GM19351 (cell line): ENCODE results near the gene GCLC.
"Not testable (repeated sequence)": the region's sequence is repeated elsewhere in the genome, so short reads cannot be mapped to it uniquely, and the experiment has no call there.

Source experiments
- ATAC-seq: cut with Tn5 transposase; IDR thresholded peaks from one replicate; pipeline ENCODE4 v1.9.1; 2021; ENCODE audit warnings: mild to moderate bottlenecking, moderate library complexity; ENCODE audit not compliant: unreplicated experiment

The GCLC gene

DNA sequence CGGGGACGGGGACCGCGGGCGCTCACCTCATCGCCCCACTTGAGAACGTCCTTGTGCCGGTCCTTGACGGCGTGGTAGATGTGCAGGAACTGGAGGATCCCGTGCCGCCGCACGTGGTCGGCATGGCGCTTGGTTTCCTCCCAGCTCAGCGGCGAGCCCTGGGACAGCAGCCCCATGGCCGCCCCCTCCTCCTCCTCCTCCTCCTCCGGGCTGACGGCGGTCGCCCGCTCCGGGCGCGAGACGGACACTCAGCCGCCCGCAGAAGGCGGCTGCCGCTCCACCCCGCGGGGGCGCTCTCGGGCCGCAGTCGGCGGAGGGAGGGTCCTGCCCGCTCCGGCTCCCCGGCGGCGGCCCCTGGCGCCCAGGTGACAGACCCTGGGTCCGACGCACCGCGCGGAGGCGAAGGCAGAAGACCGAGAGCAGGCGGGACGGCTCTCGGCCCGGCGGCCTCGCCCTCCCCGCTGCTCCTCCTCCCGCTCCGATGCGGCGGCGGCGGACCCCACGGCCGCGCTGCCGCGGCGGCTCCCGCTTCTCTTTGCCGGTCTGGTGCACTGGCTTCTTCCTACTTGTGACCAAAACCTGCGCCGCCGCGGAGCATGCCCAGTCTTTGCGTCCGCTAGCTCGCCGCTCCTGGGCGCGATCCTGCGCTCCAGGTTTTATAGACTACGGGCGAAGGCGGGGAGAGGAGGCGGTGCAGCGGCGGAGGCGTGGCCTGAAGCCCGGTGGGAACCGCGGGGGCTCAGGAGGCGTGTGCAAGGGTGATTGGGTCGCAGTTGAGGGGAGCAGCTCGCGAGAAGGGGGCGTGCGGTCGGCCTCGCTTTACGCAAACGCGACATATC is at the start of gene GCLC:
Gene GCLC, minus strand, starts transcription at position 632 of the 839 bp plus-strand sequence. Its CDS starts 456 bp downstream, at position 176.
- ATAC-seq = peak; percentile 54

DNA sequence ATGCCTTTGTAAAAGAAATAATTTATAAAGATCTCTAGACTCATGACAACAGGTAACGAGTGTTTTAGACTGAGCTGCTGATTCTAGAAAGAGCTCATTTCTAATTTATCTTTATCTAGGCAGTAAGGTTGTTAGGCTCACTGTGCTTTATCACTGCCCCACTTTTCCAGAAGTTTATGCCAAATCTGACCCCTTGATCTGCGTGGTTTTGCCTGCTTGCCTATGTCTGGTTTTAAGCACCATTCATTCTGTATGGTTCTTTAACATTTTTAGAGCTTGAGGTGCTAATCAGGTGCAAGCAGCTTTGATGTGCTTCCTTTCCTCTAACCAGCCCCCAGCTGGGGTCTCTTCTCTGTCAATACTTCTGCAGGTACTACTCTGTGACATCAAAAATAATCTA is 49.7 kb upstream of the GCLC start:
- no peak for ATAC-seq

DNA sequence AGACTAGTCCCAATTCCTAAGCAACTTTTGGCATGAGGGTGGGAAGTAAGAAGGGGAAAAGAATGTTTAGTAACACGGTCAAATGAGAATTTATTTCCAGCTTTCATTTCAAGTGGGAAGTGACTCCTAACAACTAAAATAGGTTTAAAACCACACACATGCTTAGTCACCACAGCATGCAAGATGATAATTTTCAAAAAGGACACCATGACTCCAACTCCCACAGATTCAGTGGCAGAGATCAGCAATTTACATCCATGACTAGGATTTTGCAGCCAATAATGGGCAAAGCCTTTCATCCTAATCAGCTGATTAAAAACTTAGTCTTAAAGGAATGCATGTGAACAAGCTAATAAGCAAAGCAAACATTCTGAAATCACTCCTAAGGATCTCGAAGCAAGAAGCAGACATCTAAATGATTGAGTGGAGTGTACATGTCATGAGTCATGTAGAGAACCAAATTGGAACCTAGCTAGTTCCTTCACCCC is 48.1 kb upstream of the GCLC start:
- no peak for ATAC-seq

DNA sequence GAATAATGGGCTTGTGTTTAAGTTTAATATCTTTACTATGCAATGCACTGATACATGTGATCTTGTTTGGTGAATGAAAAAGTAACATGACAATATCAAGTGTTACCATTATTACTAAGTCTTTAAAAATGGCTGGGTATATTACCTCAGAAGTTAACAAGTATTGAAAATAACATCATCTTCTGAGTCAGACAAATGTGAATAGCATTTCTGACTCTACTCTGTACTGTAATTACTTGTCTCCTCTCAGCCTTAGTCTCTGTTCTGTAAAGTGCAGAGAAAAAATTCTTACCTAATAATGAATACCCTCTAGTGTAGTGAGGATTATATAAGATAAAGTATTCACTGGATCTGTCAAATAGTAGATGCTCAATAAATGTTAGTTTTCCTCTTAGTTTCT is 47.0 kb upstream of the GCLC start:
- ATAC-seq = no peak

DNA sequence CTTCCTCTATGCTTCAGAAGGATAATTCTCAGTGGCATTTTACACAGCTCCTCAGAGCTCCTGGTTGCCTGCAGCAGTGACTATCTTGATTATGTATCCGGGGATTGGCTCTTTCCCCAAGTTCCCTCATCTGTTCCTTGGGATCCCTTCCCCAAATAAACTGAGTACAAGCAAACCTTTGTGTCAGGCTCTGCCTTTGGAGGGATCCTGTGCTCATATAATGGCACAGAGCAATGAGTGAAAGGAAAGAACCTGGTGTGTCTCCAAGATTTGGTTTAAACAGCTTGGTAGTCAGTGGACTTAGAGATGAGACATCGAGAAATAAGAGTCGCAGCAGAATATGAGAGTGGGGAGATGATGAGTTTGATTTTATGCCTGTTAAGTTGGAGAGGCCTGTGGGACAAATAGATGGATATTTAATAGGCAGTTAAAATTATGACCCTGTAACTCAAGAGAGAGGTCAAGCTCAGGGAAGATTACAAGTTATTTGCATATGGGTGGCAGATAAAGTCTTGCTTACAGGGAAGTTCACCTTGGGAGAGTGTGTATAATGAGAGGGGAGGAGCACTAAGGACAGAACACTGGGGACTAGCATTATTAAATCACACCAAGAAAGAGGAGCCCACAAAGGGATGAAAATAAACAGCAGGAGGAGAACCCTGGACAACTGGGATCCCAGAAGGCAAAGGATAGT is 44.1 kb upstream of the GCLC start:
- ATAC-seq = no peak

DNA sequence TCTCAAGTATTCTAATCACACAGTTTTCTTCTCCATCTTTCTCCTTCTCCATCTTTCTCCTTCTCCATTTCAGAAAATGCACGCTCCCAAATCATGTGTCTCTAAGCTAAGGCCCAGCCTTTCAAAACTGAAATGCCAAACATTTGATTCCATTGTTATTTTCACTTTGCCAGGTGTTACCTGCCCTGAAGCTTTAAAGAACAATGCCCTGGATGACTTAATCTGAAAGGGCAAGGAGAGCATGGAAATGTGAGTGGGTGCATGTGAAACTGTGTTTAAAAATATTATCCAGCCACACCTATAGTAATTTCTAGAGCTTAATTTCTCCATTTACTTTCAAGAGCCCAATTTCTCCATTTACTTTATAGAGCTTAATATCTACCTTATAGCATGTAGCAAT is 42.4 kb upstream of the GCLC start:
- no peak for ATAC-seq

DNA sequence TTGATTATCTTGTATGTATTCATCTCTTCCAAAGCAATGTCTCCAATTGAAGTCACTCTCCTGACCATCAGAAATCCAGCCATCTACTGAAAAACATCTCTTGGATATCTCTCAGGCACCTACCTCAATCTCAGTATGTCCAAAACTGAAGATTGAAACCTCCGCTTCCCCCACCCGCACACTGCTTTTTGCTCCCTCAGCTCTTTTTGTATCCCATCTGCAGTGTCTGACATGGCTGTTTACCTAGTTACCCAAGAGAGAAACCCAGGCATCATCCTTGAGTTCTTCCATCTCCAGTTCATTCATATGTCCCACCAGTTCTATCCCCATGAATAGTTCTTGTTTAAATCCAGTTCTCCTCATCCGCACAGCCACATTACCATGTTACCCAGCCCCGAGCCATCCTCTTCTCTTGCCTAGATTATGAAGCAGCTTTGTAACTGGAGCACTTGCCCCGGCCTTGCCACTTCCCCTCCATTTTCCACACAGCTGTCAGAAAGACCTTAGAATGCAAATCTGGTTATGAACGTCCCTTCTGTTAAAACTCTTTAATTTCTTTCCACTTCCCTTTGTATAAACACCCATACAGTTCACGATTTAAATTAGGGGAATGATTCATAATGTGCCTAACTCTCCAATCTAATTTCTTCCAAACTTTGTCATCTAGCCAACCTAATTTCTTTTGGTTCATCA is 40.5 kb upstream of the GCLC start:
- no peak for ATAC-seq

DNA sequence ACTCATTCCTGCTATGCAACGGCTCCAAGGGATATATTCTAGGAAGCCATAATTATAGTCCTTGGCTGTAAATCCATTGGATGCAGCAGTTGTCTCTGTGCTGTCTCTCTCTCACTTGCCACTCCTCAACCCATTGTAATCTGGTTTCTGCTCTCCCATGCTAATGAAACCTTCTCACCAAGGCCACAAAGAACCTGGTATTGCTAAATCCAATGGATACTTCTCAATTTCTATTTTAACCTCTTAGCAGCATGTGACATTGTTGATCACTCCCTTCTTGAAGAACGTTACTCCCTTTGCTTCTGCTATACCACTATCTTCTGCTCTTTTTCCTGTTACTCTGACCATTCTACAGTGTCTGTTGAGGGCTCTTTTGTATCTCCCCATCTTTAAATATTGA is 39.8 kb upstream of the GCLC start:
- ATAC-seq = no peak

DNA sequence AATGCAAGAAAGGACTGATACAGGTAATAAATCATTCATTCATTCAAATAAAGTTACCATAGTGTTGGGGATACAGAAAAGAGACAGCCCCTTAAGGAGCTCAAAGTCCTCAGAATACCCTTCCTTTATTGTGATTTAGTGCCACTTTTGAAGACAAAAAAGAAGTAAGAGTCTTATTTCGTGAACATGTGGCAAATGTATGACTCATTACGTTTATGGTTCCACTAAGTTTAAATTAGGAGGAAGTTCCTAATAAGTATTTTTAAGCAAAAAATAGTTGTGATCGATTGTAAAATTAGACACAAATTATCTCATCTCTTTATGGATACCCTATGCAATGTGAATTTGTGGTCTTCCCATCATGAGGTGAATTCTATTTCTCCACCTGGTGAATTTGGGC is 38.5 kb upstream of the GCLC start:
- no peak for ATAC-seq

DNA sequence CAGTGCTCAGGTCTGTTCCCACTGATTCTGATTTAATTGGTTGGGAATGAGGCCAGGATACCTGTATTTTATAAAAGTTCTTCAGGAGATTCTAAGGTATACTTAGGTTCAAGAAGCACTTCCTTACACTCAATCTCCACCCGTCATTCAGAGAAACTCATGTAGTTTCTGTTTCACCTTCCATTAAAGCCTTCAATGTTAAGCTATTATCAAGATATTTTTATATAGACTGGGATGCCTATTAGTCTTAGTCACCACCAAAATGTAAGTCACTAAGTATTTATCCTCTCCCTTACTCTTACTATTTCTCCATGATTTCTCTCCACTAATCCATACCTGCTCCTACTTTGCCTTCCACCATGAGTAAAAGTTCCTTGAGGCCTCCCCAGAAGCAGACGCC is 38.1 kb upstream of the GCLC start:
- ATAC-seq = peak; percentile 66

DNA sequence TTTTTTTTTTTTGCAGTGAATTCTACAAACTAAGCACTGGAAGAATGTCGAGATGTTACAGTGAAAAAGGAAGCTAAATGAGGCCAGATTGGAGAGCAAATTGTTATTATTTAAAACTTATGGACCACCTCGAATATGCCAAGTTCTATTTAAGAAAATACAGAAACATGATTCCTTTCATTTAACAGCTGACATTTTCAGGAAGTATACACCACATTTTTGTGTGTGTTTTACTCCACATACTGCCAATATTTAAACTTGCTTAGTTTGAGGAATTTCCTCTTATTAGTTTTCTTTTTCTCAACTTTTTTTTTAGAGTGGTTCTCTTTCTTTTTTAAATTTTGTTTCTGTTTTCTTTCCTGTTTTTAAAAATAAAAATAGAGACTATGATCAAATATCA is 37.0 kb upstream of the GCLC start:
- ATAC-seq = no peak

DNA sequence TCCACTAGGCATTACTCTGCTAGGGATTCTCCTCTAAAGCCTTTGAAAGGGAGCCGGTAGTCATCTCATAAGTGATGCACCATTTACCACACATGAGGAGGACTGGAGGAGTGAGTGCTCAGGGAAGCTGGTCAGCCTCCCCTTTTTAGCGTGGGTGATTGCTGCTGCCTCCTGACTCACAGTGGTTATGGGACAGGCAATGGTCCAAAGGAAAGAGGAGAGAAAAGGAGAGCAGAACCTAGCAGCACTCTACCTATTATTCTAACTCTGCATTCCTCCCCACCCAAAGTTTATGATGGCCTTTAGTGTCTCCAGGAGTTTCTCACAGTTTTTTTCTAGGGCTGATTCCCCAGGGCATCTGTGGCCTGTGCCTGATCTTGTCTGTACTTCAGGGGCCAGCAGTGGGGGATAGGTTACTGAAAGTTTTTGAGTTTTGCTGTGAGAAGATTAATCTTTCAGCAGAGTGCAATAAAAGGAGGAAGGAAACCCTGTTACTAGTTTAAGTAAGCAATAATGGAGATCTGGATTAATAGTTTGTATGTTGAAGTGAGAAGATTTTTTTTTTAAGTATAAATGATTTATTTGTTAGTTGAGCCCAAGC is 36.4 kb upstream of the GCLC start:
- no peak for ATAC-seq

DNA sequence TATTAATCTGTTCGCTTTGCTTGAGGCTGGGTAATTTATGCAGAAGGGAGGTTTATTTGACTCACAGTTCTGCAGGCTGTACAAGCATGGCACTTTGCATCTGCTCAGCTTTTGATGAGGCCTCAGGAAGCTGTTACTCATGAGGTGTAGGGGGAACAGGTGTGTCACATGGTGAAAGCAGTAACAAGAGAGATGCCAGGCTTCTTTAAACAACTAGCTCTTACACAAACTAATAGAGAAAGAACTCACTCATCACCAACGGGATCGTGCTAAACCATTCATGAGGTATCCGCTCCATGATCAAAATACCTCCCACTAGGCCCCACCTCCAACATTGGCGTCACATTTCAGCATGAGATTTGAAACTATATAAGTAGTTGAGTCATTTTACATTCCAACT is 34.4 kb upstream of the GCLC start:
- no peak for ATAC-seq

DNA sequence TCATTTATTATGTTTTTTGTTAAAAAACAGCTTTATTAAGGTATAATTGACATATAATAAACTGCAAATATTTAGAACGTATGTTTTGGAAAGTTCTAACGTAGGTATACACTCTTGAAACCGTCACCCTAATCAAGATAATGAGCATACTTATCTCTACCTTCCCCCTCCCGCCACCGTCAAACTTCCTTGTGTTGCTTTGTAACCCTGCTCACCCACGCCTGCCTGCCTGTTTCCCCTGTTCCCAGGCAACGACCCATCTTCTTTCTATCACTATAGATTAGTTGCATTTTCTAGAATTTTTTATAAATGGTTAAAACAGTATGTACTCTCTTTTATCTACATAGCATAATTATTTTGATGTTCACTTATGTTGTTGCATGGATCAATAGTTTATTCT is 33.5 kb upstream of the GCLC start:
- no peak for ATAC-seq

DNA sequence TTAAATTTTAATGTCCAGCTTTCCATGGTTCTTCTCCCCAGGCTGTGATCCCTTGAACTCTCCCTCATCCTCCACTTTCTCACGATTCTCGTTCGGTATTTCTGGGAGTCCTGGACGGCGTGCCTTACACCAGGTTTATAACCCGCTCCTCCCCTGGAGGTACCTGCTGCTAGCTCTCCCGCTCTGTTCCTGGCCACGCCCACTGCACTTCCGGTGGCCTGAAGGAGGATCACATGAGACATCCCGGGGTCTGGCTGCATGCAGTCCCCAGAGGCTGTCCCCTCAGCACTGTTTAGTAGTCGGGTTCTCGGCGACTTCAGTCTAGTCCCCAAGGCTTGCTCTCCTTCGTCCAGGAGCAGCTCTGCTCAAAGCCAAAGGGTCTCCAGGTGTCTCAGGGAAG is 28.4 kb upstream of the GCLC start:
- no peak for ATAC-seq

DNA sequence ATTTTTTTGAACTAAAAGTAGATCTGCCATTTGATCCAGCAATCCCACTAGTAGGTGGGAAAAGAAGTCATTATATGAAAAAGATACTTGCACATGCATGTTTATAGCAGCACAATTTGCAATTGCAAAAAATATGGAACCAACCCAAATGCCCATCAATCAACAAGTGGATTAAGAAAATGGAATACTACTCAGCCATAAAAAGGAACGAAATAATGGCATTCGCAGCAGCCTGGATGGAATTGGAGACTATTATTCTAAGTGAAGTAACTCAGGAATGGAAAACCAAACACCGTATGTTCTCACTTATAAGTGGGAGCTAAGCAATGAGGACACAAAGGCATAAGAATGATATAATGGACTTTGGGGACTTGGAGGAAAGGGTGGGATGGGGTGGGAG is 27.5 kb upstream of the GCLC start:
- ATAC-seq = not testable (repeated sequence)

DNA sequence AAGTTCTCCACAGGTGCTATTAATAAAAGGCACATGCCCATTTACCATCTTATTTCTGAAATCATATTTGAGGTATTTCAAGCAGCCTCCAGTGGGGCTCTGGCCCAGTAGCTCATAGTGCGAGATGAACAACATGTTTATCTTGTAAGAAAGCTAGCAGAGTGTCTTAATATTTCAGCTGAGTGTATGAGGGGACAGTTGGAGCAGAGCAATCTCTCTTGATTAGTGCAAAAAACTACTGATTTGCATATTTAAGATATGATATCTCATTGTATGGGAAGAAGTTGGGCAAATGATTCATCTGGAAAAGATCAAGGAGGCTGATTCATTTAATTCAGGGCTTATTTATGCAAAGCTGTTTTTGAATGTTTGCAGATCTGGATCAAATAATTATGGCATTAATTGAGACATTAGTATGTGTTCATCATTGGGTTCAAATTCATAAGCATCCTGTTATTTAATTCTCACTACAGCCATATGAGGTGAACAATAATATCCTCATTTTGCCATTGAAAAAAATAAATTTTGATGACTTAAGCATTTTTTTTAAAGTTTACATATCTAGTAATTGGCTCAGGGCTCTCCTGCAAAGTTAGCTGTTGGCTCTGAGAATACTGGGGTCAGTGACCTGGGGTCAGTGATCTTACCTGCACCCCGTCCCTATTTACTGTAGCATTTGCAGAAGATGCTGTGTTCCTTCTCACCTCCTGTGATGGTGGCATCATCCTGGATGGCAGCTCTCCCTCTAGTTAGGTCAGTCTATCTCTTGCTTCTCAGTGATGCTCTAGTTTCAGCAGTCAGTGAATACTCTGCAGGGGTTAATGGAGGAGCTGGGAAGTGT is 24.1 kb upstream of the GCLC start:
- ATAC-seq = no peak

DNA sequence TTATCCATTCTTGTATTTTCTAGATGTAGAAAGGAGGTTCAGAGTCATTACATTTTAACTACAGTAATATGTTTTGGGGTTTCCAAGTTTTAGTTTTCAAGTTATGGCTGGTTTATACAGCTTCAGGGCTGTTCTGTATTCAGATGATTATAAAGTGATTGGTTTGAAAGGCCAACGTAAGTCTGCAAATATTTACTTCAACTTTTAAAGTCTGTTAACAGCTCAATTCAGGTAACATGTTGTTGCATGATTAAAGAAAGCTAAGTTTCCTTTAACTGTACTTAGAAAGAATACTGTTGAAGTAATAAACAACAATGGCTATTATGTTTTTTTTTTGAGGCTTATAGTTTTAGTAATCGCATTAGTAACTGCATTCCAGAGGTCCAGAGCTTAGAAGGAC is 22.8 kb upstream of the GCLC start:
- ATAC-seq = no peak

DNA sequence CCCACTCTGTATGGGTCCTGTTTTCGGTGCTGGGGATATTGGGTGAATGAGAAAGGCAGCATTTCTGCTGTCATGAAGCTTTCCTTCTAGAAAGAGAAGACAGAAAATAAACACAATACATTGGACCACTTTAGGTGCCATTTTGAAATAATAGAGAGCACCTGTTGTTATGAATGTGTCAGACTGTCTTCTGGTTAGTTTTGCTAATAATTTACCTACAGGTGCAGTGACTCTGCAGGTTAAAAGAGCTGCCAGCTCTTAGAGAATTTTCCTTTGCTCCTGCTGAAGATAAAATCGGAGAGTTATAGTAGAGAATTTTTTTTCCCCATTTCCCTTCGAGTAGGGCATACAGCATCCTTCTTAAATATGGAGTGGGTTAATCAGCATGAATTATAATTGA is 21.9 kb upstream of the GCLC start:
- ATAC-seq = no peak

DNA sequence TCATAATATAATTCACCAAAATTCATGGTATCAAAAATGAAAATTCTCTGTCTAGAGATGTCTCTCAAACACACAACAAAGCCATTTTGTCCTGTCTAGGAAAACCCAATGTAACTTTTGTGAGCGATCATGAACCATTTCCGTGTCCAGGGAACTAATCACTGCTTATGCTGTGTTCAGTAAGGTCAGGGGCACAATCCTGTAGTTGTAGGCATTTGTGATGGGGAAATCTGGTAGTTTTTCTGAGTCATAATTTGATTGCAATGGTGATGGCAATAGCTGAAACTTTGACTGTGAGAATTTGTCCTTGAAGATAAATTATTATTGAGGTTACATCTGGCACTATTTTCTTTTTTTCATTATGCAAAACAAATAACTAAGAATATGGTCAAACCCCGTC is 21.0 kb upstream of the GCLC start:
- no peak for ATAC-seq
